H1 (cell line): Measurements from ENCODE around the gene MYOCD. TPM values are rescaled to one million over a fixed set of nuclear protein-coding genes. Genes with fewer than 3 reads are reported as not detected.

Experiments used
- CTCF ChIA-PET: fragments of 300-600 bp; sonication (Branson Sonifier 250); formaldehyde crosslinking; loops from one replicate; lab custom pipeline; 2021; ENCODE audit not compliant: partially characterized antibody; lab: Charles Lee
- POLR2A ChIA-PET: fragments of 300-600 bp; sonication (Branson Sonifier 250); formaldehyde crosslinking; loops from one replicate; lab custom pipeline; 2021; ENCODE audit warnings: inconsistent platforms; ENCODE audit not compliant: partially characterized antibody; lab: Charles Lee
- DNase-seq, 2 experiments: peaks; one replicate each; pipeline versions ENCODE4 v3.0.0 to v3.0.0-alpha.2; 2010 to 2022; ENCODE audit warnings: low spot score in 2 of 2, low read depth in 1 of 2, mixed read lengths in 1 of 2
- FAIRE-seq: peaks from 2 replicates; lab custom pipeline; 2011; peaks lifted over from hg19 to GRCh38; lab: Jason Lieb, UNC
- H2AFZ ChIP-seq: 2 replicates; pipeline ENCODE4 v1.8.1; 2012; ENCODE audit warnings: low read length, inconsistent platforms
- H2AK5ac ChIP-seq: 2 replicates; pipeline ENCODE4 v1.6.1; 2013; ENCODE audit warnings: low read depth, low read length
- H2BK120ac ChIP-seq: replicated peaks from 2 replicates; pipeline ENCODE3; 2013; ENCODE audit warnings: low read depth, low read length, inconsistent platforms
- H2BK12ac ChIP-seq: 2 replicates; pipeline ENCODE4 v1.6.1; 2013; ENCODE audit warnings: low read depth, low read length
- H2BK15ac ChIP-seq: 2 replicates; pipeline ENCODE4 v1.6.1; 2013; ENCODE audit warnings: low read length
- H2BK20ac ChIP-seq: 2 replicates; pipeline ENCODE4 v1.6.1; 2013; ENCODE audit warnings: low read length
- H2BK5ac ChIP-seq: 2 replicates; pipeline ENCODE4 v1.6.1; 2013; ENCODE audit warnings: low read depth, low read length
- H3K14ac ChIP-seq: 2 replicates; pipeline ENCODE4 v1.6.1; 2013; ENCODE audit warnings: inconsistent platforms; ENCODE audit not compliant: insufficient read length
- H3K18ac ChIP-seq: 2 replicates; pipeline ENCODE4 v1.6.1; 2013; ENCODE audit warnings: low read length; ENCODE audit errors: extremely low read depth
- H3K23ac ChIP-seq: 2 replicates; pipeline ENCODE4 v1.6.1; 2013; ENCODE audit warnings: inconsistent platforms; ENCODE audit not compliant: insufficient read length
- H3K23me2 ChIP-seq: 2 replicates; pipeline ENCODE4 v1.6.1; 2013; ENCODE audit warnings: low read depth, low read length
- H3K27ac ChIP-seq: 2 replicates; pipeline ENCODE4 v1.6.1; 2011; ENCODE audit warnings: low read depth, low read length, inconsistent platforms
- H3K27me3 ChIP-seq, 4 experiments: replicated peaks in 1 of 4; 1 replicate in 1 of 4; 2 replicates in 3 of 4; pipeline versions ENCODE4 v1.6.1 to v1.8.1; 2011 to 2013; ENCODE audit warnings: low read length in 3 of 4, mild to moderate bottlenecking in 3 of 4, inconsistent platforms in 2 of 4, mixed read lengths in 2 of 4, moderate library complexity in 1 of 4; ENCODE audit not compliant: control insufficient read depth in 3 of 4, insufficient read depth in 3 of 4; ENCODE audit errors: extremely low read depth in 1 of 4
- H3K36me3 ChIP-seq, 4 experiments: 2 replicates each; pipeline versions ENCODE4 v1.6.1 to v1.8.1; 2011 to 2013; ENCODE audit warnings: mild to moderate bottlenecking in 4 of 4, low read length in 3 of 4, moderate library complexity in 2 of 4, control low read depth in 1 of 4, inconsistent platforms in 1 of 4; ENCODE audit not compliant: insufficient read depth in 4 of 4, control insufficient read depth in 2 of 4
- H3K4ac ChIP-seq: replicated peaks from 2 replicates; pipeline ENCODE3; 2013; ENCODE audit warnings: low read length, low read depth, mixed read lengths, inconsistent platforms; ENCODE audit not compliant: insufficient read length
- H3K4me1 ChIP-seq, 4 experiments: replicated peaks in 1 of 4; 1 replicate in 1 of 4; 2 replicates in 3 of 4; pipeline versions ENCODE4 v1.6.1 to v1.8.1; 2011 to 2013; ENCODE audit warnings: low read length in 3 of 4, inconsistent platforms in 2 of 4, mixed read lengths in 1 of 4; ENCODE audit not compliant: insufficient read depth in 4 of 4, control insufficient read depth in 3 of 4
- H3K4me2 ChIP-seq, 2 experiments: 2 replicates each; pipeline versions ENCODE4 v1.6.1 to v1.8.1; 2011 to 2013; ENCODE audit warnings: low read depth in 2 of 2, low read length in 2 of 2, control low read depth in 1 of 2, inconsistent platforms in 1 of 2, mild to moderate bottlenecking in 1 of 2; ENCODE audit not compliant: insufficient read depth in 1 of 2
- H3K4me3 ChIP-seq, 4 experiments: fragments of 200-600, 300-600 bp in 1 of 4; sonication (generic), shearing (Covaris generic), sonication (Bioruptor Twin) in 1 of 4; 2 replicates each; pipeline versions ENCODE4 v1.5.1 to v1.8.1; 2011 to 2016; ENCODE audit warnings: low read length in 4 of 4, low read depth in 3 of 4, control low read depth in 2 of 4, inconsistent platforms in 2 of 4, mild to moderate bottlenecking in 2 of 4, mixed read lengths in 1 of 4, moderate library complexity in 1 of 4; ENCODE audit not compliant: insufficient read depth in 2 of 4; ENCODE audit errors: extremely low read depth in 1 of 4
- H3K56ac ChIP-seq: replicated peaks from 2 replicates; pipeline ENCODE3; 2013; ENCODE audit warnings: low read depth, mild to moderate bottlenecking, mixed read lengths, low read length, inconsistent platforms; ENCODE audit not compliant: insufficient read length
- H3K79me1 ChIP-seq: 2 replicates; pipeline ENCODE4 v1.6.1; 2013; ENCODE audit warnings: low read depth, low read length, control low read depth
- H3K79me2 ChIP-seq, 2 experiments: 2 replicates each; pipeline versions ENCODE4 v1.6.1 to v1.8.1; 2012 to 2013; ENCODE audit warnings: low read length in 2 of 2, mild to moderate bottlenecking in 2 of 2, inconsistent platforms in 1 of 2; ENCODE audit not compliant: insufficient read depth in 2 of 2, control insufficient read depth in 1 of 2
- H3K9ac ChIP-seq, 4 experiments: replicated peaks in 1 of 4; 1 replicate in 1 of 4; 2 replicates in 3 of 4; pipeline versions ENCODE4 v1.6.1 to v1.8.1; 2011 to 2013; ENCODE audit warnings: low read depth in 3 of 4, low read length in 3 of 4, control low read depth in 2 of 4, mild to moderate bottlenecking in 2 of 4, moderate library complexity in 2 of 4, inconsistent platforms in 1 of 4; ENCODE audit errors: extremely low read depth in 1 of 4
- H3K9me3 ChIP-seq, 2 experiments: 2 replicates each; pipeline versions ENCODE4 v1.6.1 to v1.8.1; 2012 to 2013; ENCODE audit warnings: mild to moderate bottlenecking in 2 of 2, moderate library complexity in 2 of 2, control low read depth in 1 of 2, inconsistent platforms in 1 of 2, low read depth in 1 of 2, low read length in 1 of 2, mixed read lengths in 1 of 2; ENCODE audit not compliant: insufficient read depth in 2 of 2
- H4K20me1 ChIP-seq, 2 experiments: replicated peaks in 1 of 2; 2 replicates each; pipeline versions ENCODE3 to v1.8.1; 2011 to 2013; ENCODE audit warnings: inconsistent platforms in 2 of 2, low read length in 2 of 2, mild to moderate bottlenecking in 1 of 2; ENCODE audit not compliant: insufficient read depth in 2 of 2, control insufficient read depth in 1 of 2
- H4K5ac ChIP-seq: 2 replicates; pipeline ENCODE4 v1.6.1; 2013; ENCODE audit warnings: low read length, low read depth, mixed read lengths, inconsistent platforms; ENCODE audit not compliant: insufficient read length
- H4K8ac ChIP-seq: 2 replicates; pipeline ENCODE4 v1.8.0; 2013; ENCODE audit warnings: mild to moderate bottlenecking, moderate library complexity, low read length, inconsistent platforms; ENCODE audit not compliant: insufficient read depth; ENCODE audit errors: extremely low read depth
- H4K91ac ChIP-seq: replicated peaks from 2 replicates; pipeline ENCODE3; 2013; ENCODE audit warnings: low read length, mixed read lengths, inconsistent platforms; ENCODE audit not compliant: insufficient read length
- ASH2L ChIP-seq: fragments of 200-600, 300-600 bp; sonication (generic); IDR thresholded peaks from one replicate; pipeline ENCODE4 v1.7.1; 2017; ENCODE audit warnings: low read length
- ATF2 ChIP-seq: IDR thresholded peaks from 2 replicates; pipeline ENCODE4 v1.6.1; 2012; ENCODE audit warnings: low read length, inconsistent platforms
- CEBPB ChIP-seq: IDR thresholded peaks from 2 replicates; pipeline ENCODE4 v1.6.1; 2012; ENCODE audit warnings: low read depth, low read length
- CHD1 ChIP-seq: IDR thresholded peaks from 2 replicates; pipeline ENCODE4 v1.6.1; 2012; ENCODE audit warnings: low read depth, low read length, improper control_type of control experiment
- EGR1 ChIP-seq: IDR thresholded peaks from 2 replicates; pipeline ENCODE4 v1.6.1; 2011; ENCODE audit warnings: low read depth, low read length, borderline replicate concordance
- FOSL1 ChIP-seq: IDR thresholded peaks from 2 replicates; pipeline ENCODE4 v1.6.1; 2011; ENCODE audit warnings: mild to moderate bottlenecking, low read depth, low read length, moderate library complexity; ENCODE audit not compliant: insufficient read depth
- MAX ChIP-seq: IDR thresholded peaks from 2 replicates; pipeline ENCODE4 v1.6.1; 2012; ENCODE audit warnings: inconsistent platforms
- RAD21 ChIP-seq, 2 experiments: IDR thresholded peaks in 1 of 2; conservative IDR thresholded peaks in 1 of 2; 2 replicates each; pipeline ENCODE4 v1.6.1; 2011; ENCODE audit warnings: low read depth in 2 of 2, low read length in 2 of 2, improper control_type of control experiment in 1 of 2, inconsistent platforms in 1 of 2, mild to moderate bottlenecking in 1 of 2, moderate library complexity in 1 of 2
- SP2 ChIP-seq: IDR thresholded peaks from 2 replicates; pipeline ENCODE4 v1.6.1; 2012; ENCODE audit warnings: mild to moderate bottlenecking, low read length, inconsistent platforms
- SRF ChIP-seq: IDR thresholded peaks from 2 replicates; pipeline ENCODE4 v1.6.1; 2011; ENCODE audit warnings: mild to moderate bottlenecking, low read depth, low read length, moderate library complexity
- TAF1 ChIP-seq: IDR thresholded peaks from 2 replicates; pipeline ENCODE4 v1.6.1; 2011; ENCODE audit warnings: mild to moderate bottlenecking, low read depth, low read length
- TCF12 ChIP-seq: IDR thresholded peaks from 2 replicates; pipeline ENCODE4 v1.6.1; 2011; ENCODE audit warnings: low read depth, mild to moderate bottlenecking, low read length
- WGBS, 2 experiments: shearing (Covaris generic) in 1 of 2; methylation state at CpG; one replicate each; pipeline versions ENCODE4 v1.1.6 to v1.1.7; 2013 to 2015; ENCODE audit warnings: low lambda C conversion rate in 2 of 2, mixed read lengths in 2 of 2, inconsistent platforms in 1 of 2, low coverage in 1 of 2, missing lambda C conversion rate in 1 of 2; ENCODE audit not compliant: insufficient replicate concordance in 2 of 2, insufficient coverage in 1 of 2, insufficient read length in 1 of 2; ENCODE audit errors: extremely low coverage in 1 of 2, missing lambda C conversion rate in 1 of 2; 5-methylcytosine and 5-hydroxymethylcytosine counted together
- polyA plus RNA-seq, 7 experiments: library from polyadenylated mRNA; depleted of rRNA in 3 of 7; stranded (reverse) in 5 of 7; unstranded in 2 of 7; fragments of >200 nt in 5 of 7; fragments of 200-250 nt in 2 of 7; gene quantifications; 1 replicate in 5 of 7; 2 replicates in 1 of 7; 4 replicates in 1 of 7; pipeline versions ENCODE4 v1.2.1 to v1.2.3, GENCODE V29; 2011 to 2013; ENCODE audit warnings: missing spikeins in 2 of 7, mixed read lengths in 2 of 7
- total RNA-seq: library from RNA; stranded (reverse); fragmentation: NEBNext Ultra II Directional; extraction: Animal tissue kit (Norgen Biotek cat#: 25700); gene quantifications from 2 replicates; pipeline ENCODE4 v1.2.1, GENCODE V29; 2021

Gene MYOCD
- total and polyA plus RNA-seq, 2 of the 8 experiments (the other 6 are each of a cell fraction or from before 2014, with no cell fraction given), result 0.30 to 4.9 TPM

- Histone ChIP-seq H3K9ac (no peak overlapping the region), H3K79me1 (no peaks in the 10 kb centered on the region), H3K4me3 (no peak overlapping the region), H3K23me2 (no peaks in the 10 kb centered on the region), H2AK5ac (no peak overlapping the region), H3K79me2 (no peaks in the 10 kb centered on the region), H3K9me3 (no peaks in the 10 kb centered on the region), H2BK15ac (no peak overlapping the region), H3K4me2 (no peak overlapping the region), H3K36me3 (no peaks in the 10 kb centered on the region), H2BK120ac (no peak overlapping the region), H4K91ac (no peak overlapping the region), H2BK12ac (no peak overlapping the region), H4K5ac (no peak overlapping the region), H2BK20ac (no peak overlapping the region), H3K18ac (no peak overlapping the region), H2AFZ (no peak overlapping the region), H3K27ac (no peak overlapping the region), H3K23ac (no peak overlapping the region), H3K4me1 (peaks cover 0 to 10% (median 5%) of the 10 kb centered on the region in 4 experiments; a peak in 4 of 7 replicates), H3K56ac (no peak overlapping the region), H4K8ac (no peak overlapping the region), H4K20me1 (no peaks in the 10 kb centered on the region), H3K4ac (no peak overlapping the region), H3K27me3 (no peaks in the 10 kb centered on the region), H2BK5ac (no peak overlapping the region), H3K14ac (no peak overlapping the region)
- CTCF ChIA-PET, result interaction anchor here (1.1 to 1.6 kb wide), 3 partner anchors 82 to 285 kb away, joined by 3 to 5 read pairs (median 4); no protein-coding TSS in a partner anchor
- POLR2A ChIA-PET, result no interaction called here
- FAIRE-seq, result no peak
- DNase-seq, result no peak
- 82% methylated on average over 5 of the region's 5 CpGs; no CpG with 5 or more reads in 1 of the 2 experiments for WGBS, 2 experiments
- TF ChIP-seq ASH2L (no peak), MAX (no peak), SP2 (no peak), SRF (no peak), EGR1 (no peak), CEBPB (no peak), RAD21 (IDR thresholded peaks at IDR 0.05 in 1 of 2, conservative IDR thresholded peaks at IDR 0.05 in 1 of 2; ENCODE audit: low read depth in 2 of 2, low read length in 2 of 2) (no peak), CHD1 (no peak), TCF12 (no peak), ATF2 (no peak), FOSL1 (no peak), TAF1 (no peak)
These were observed 37.8 kb upstream of the MYOCD start for GRCh38 chr17:12627781-12628451.
